Osteocyte (in vitro differentiated cells): ENCODE measurements around the gene HMGA1. TPM values are rescaled to one million over a fixed set of nuclear protein-coding genes. Genes with fewer than 3 reads are reported as not detected.

Source experiments
- DNase-seq: peaks from one replicate; pipeline ENCODE4 v3.0.0; 2021; ENCODE audit warnings: mixed read lengths; ENCODE audit not compliant: unreplicated experiment; ENCODE audit errors: extremely low spot score
- H3K27ac Mint-ChIP-seq: one replicate; pipeline ENCODE4 v1.8.0; 2021; ENCODE audit warnings: mild to moderate bottlenecking, mixed read lengths; ENCODE audit not compliant: unreplicated experiment
- H3K27me3 Mint-ChIP-seq: one replicate; pipeline ENCODE4 v1.8.0; 2021; ENCODE audit warnings: mixed read lengths; ENCODE audit not compliant: unreplicated experiment
- H3K36me3 Mint-ChIP-seq: one replicate; pipeline ENCODE4 v1.8.0; 2021; ENCODE audit warnings: mixed read lengths; ENCODE audit not compliant: unreplicated experiment
- H3K4me1 Mint-ChIP-seq: one replicate; pipeline ENCODE4 v1.8.0; 2021; ENCODE audit warnings: mixed read lengths; ENCODE audit not compliant: unreplicated experiment
- H3K4me3 Mint-ChIP-seq: one replicate; pipeline ENCODE4 v1.8.0; 2021; ENCODE audit warnings: mild to moderate bottlenecking, moderate library complexity, mixed read lengths; ENCODE audit not compliant: unreplicated experiment
- H3K9me3 Mint-ChIP-seq: one replicate; pipeline ENCODE4 v1.8.0; 2021; ENCODE audit warnings: mixed read lengths; ENCODE audit not compliant: unreplicated experiment
- CTCF ChIP-seq: fragments of 200-600 bp; sonication (generic); IDR thresholded peaks from 2 replicates; pipeline ENCODE4 v1.5.0; 2021; ENCODE audit warnings: antibody characterized with exemption, mild to moderate bottlenecking, moderate library complexity
- long read RNA-seq: library from polyadenylated mRNA; unstranded; transcript quantifications from one replicate; pipeline ENCODE4 v2.0.0, GENCODE V29; 2021
- total RNA-seq: library from RNA; stranded (reverse); gene quantifications from 2 replicates; pipeline ENCODE4 v1.2.1, GENCODE V29; 2021

HMGA1 gene
- total RNA-seq: 89.0 and 89.7 TPM in 2 replicates
- long read RNA-seq, partial matches to known transcripts: 0 of 3 reads
- long read RNA-seq, other reads (novel, unspliced or antisense): 3 of 3 reads

- H3K9me3 Mint-ChIP-seq: no peaks in the 10 kb centered on the region
- DNase-seq: peak; percentile 90
- H3K4me3 Mint-ChIP-seq: peak within 1 kb of the TSS; percentile 74
Measured at GRCh38 chr6:34236443-34237315, at the start of gene HMGA1. Gene HMGA1, plus strand, starts transcription at chr6:34236873. Its CDS starts 3,908 bp downstream, at chr6:34240781.

GRCh38 chr6:34189806-34190503 lies 46.7 kb upstream of the HMGA1 start:
- Mint-ChIP-seq H3K4me3 (no peak overlapping the region), H3K27me3 (peaks cover 3% of the 10 kb centered on the region), H3K36me3 (no peaks in the 10 kb centered on the region), H3K9me3 (no peaks in the 10 kb centered on the region), H3K27ac (no peak overlapping the region), H3K4me1 (no peaks in the 10 kb centered on the region)
- DNase-seq: no peak
- TF ChIP-seq CTCF: no peak

More at GRCh38 chr6:34236443-34237315, at the start of gene HMGA1:
- H3K27ac Mint-ChIP-seq: peak within 1 kb of the TSS; percentile 50
- no peaks in the 10 kb centered on the region for H3K27me3 Mint-ChIP-seq
- peaks cover 14% of the 10 kb centered on the region for H3K4me1 Mint-ChIP-seq
- no peak for TF ChIP-seq CTCF
- peaks cover 7% of the 10 kb centered on the region for H3K36me3 Mint-ChIP-seq

GRCh38 chr6:34190504-34191122 lies 46.1 kb upstream of the HMGA1 start:
- H3K9me3 Mint-ChIP-seq: no peaks in the 10 kb centered on the region
- no peak for DNase-seq
- no peaks in the 10 kb centered on the region for H3K4me1 Mint-ChIP-seq
- H3K36me3 Mint-ChIP-seq: no peaks in the 10 kb centered on the region
- no peak overlapping the region for H3K4me3 Mint-ChIP-seq
- H3K27me3 Mint-ChIP-seq: peaks cover 3% of the 10 kb centered on the region
- H3K27ac Mint-ChIP-seq: no peak overlapping the region
- no peak for TF ChIP-seq CTCF

GRCh38 chr6:34194772-34195171 lies 41.9 kb upstream of the HMGA1 start:
- H3K4me3 Mint-ChIP-seq: no peak overlapping the region
- H3K9me3 Mint-ChIP-seq: no peaks in the 10 kb centered on the region
- H3K27me3 Mint-ChIP-seq: no peaks in the 10 kb centered on the region
- no peak for DNase-seq
- TF ChIP-seq CTCF: no peak
- no peaks in the 10 kb centered on the region for H3K36me3 Mint-ChIP-seq
- peaks cover 3% of the 10 kb centered on the region for H3K4me1 Mint-ChIP-seq
- no peak overlapping the region for H3K27ac Mint-ChIP-seq
